K562 (cell line): ENCODE data around the gene CDH1. TPM values are rescaled to one million over a fixed set of nuclear protein-coding genes. Genes with fewer than 3 reads are reported as not detected.

ENCODE experiments used
- BHLHE40 ChIP-seq: IDR thresholded peaks from 2 replicates; pipeline ENCODE4 v1.6.1; 2011; ENCODE audit warnings: low read length, improper control_type of control experiment
- HDAC2 ChIP-seq: fragments of 450-650 bp; IDR thresholded peaks from 2 replicates; pipeline ENCODE4 v1.6.1; 2016; ENCODE audit warnings: mild to moderate bottlenecking
- HMGN3 ChIP-seq: IDR thresholded peaks from 2 replicates; pipeline ENCODE4 v1.6.1; 2011; ENCODE audit warnings: borderline replicate concordance, low read depth, mild to moderate bottlenecking, mixed read lengths, low read length; ENCODE audit not compliant: insufficient read length; ENCODE audit errors: extremely low read depth
- IFI16 ChIP-seq: fragments of 250-450 bp; sonication (Bioruptor Pico); IDR thresholded peaks from 2 replicates; pipeline ENCODE4 v2.1.2; 2022; ENCODE audit warnings: mild to moderate bottlenecking, inconsistent platforms
- KAT2B ChIP-seq: IDR thresholded peaks from one replicate; pipeline ENCODE4 v1.6.1; 2012; ENCODE audit warnings: low read depth, mild to moderate bottlenecking, control low read depth, inconsistent platforms, low read length, moderate library complexity
- MEF2A ChIP-seq: IDR thresholded peaks from 2 replicates; pipeline ENCODE4 v1.6.1; 2011; ENCODE audit warnings: low read depth, mild to moderate bottlenecking, low read length, moderate library complexity; ENCODE audit not compliant: control insufficient read depth
- MXI1 ChIP-seq: IDR thresholded peaks from 2 replicates; pipeline ENCODE4 v1.6.1; 2011; ENCODE audit warnings: low read depth, mild to moderate bottlenecking, improper control_type of control experiment, low read length
- NCOA1 ChIP-seq: fragments of 450-650 bp; IDR thresholded peaks from 2 replicates; pipeline ENCODE4 v1.6.1; 2016; ENCODE audit warnings: low read depth
- RBM17 ChIP-seq: fragments of 200-400 bp; formaldehyde crosslinking; IDR thresholded peaks from 2 replicates; pipeline ENCODE4 v1.6.1; 2017; ENCODE audit warnings: low read depth, mild to moderate bottlenecking, low read length, borderline replicate concordance
- RHOXF2B ChIP-seq: fragments of 250-450 bp; sonication (Bioruptor Pico); conservative IDR thresholded peaks from 2 replicates; pipeline ENCODE4 v1.5.1; 2021
- SRSF1 ChIP-seq: fragments of 200-400 bp; formaldehyde crosslinking; IDR thresholded peaks from 2 replicates; pipeline ENCODE4 v1.6.1; 2017; ENCODE audit warnings: mild to moderate bottlenecking, low read depth, low read length, moderate library complexity
- ZNF121 ChIP-seq: sonication (generic); formaldehyde crosslinking; conservative IDR thresholded peaks from 2 replicates; pipeline ENCODE4 v1.8.0; 2022; ENCODE audit warnings: missing genetic modification reagents
- ZNF217 ChIP-seq: sonication (generic); formaldehyde crosslinking; IDR thresholded peaks from 2 replicates; pipeline ENCODE4 v1.8.0; 2022; ENCODE audit warnings: mild to moderate bottlenecking, missing genetic modification reagents
- ZNF24 ChIP-seq: fragments of 450-650 bp; IDR thresholded peaks from 2 replicates; pipeline ENCODE4 v1.6.1; 2016
- ZNF274 ChIP-seq: IDR thresholded peaks from 2 replicates; pipeline ENCODE4 v1.6.1; 2011; ENCODE audit warnings: low read depth, mild to moderate bottlenecking, low read length, moderate library complexity, borderline replicate concordance
- ZNF584 ChIP-seq: fragments of 200-800 bp; sonication (Bioruptor generic); IDR thresholded peaks from 2 replicates; pipeline ENCODE4 v1.6.1; 2016; ENCODE audit warnings: low read depth, mild to moderate bottlenecking, missing genetic modification characterization, missing compliant biosample characterization
- ZNF644 ChIP-seq: fragments of 200-800 bp; sonication (Bioruptor generic); IDR thresholded peaks from 2 replicates; pipeline ENCODE4 v1.6.1; 2016; ENCODE audit warnings: low read depth, missing genetic modification characterization, missing compliant biosample characterization
- polyA plus RNA-seq, 8 experiments: library from polyadenylated mRNA; depleted of rRNA in 4 of 8; stranded (reverse) in 5 of 8; unstranded in 3 of 8; fragments of >200 nt; fragmentation: Nextera tagmentation in 2 of 8; fragmentation: Illumina TruSeq in 1 of 8; extraction: Ambion mirVana in 2 of 8; extraction: Trizol in 1 of 8; gene quantifications; 2 replicates each; pipeline versions ENCODE4 v1.2.1 to v1.2.3, GENCODE V29; 2011 to 2014; ENCODE audit warnings: inconsistent platforms in 1 of 8, missing spikeins in 1 of 8
- total RNA-seq, 7 experiments: library from RNA; depleted of rRNA in 6 of 7; stranded (reverse); fragments of >200 nt in 6 of 7; fragmentation: Illumina TruSeq in 2 of 7; extraction: Trizol in 2 of 7; gene quantifications; 2 replicates each; pipeline versions ENCODE4 v1.2.1 to v1.2.3, GENCODE V29; 2011 to 2021; ENCODE audit warnings: low replicate concordance in 1 of 7
- TF ChIP-seq, protein P1 (sequence below), 2 experiments: fragments of 450-650 bp in 1 of 2; IDR thresholded peaks; 2 replicates each; pipeline ENCODE4 v1.6.1; 2011 to 2017; ENCODE audit warnings: low read depth in 2 of 2, antibody characterized with exemption in 1 of 2, borderline replicate concordance in 1 of 2, low read length in 1 of 2, mild to moderate bottlenecking in 1 of 2, mixed read lengths in 1 of 2; ENCODE audit not compliant: control insufficient read depth in 1 of 2
- TF ChIP-seq, protein P2 (sequence below): IDR thresholded peaks from 2 replicates; pipeline ENCODE4 v1.6.1; 2012; ENCODE audit warnings: low read depth, low read length, improper control_type of control experiment, borderline replicate concordance
- TF ChIP-seq, protein P3 (sequence below): fragments of 250-450 bp; sonication (Bioruptor Pico); IDR thresholded peaks from 2 replicates; pipeline ENCODE4 v1.6.1; 2021; ENCODE audit warnings: mild to moderate bottlenecking
- TF ChIP-seq, protein P4 (sequence below): fragments of 250-450 bp; sonication (Bioruptor Pico); IDR thresholded peaks from 2 replicates; pipeline ENCODE4 v1.5.0; 2021
- TF ChIP-seq, protein P5 (sequence below): fragments of 200-800 bp; sonication (Bioruptor generic); IDR thresholded peaks from 2 replicates; pipeline ENCODE4 v1.6.1; 2017; ENCODE audit warnings: missing genetic modification characterization, missing compliant biosample characterization

The CDH1 gene
- total and polyA plus RNA-seq, 9 of the 15 experiments (the other 6 are each of a cell fraction or from before 2014, with no cell fraction given), result 0.01 to 0.69 TPM; not detected in 7

DNA sequence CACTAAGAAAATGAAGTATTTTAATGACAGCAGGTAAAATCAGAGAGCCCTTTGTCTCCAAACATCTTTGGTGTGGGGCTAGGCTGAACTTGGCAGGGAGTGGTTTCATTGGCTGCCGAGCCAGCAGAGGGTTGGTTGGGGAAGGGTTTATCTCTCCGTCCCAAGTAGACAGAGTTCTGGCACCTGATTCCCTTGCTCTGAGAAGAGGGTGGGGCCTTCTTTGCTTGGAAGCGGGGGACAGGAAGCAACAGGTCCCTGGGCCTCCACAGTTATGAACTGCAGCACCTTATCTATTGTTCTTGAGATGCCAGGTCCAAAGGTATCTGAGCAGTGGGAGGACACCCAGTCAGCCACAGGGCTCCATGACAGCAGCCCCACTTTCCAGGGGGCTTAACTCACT is 12.3 kb upstream of the CDH1 start (continued):
- TF ChIP-seq, protein P1, sequence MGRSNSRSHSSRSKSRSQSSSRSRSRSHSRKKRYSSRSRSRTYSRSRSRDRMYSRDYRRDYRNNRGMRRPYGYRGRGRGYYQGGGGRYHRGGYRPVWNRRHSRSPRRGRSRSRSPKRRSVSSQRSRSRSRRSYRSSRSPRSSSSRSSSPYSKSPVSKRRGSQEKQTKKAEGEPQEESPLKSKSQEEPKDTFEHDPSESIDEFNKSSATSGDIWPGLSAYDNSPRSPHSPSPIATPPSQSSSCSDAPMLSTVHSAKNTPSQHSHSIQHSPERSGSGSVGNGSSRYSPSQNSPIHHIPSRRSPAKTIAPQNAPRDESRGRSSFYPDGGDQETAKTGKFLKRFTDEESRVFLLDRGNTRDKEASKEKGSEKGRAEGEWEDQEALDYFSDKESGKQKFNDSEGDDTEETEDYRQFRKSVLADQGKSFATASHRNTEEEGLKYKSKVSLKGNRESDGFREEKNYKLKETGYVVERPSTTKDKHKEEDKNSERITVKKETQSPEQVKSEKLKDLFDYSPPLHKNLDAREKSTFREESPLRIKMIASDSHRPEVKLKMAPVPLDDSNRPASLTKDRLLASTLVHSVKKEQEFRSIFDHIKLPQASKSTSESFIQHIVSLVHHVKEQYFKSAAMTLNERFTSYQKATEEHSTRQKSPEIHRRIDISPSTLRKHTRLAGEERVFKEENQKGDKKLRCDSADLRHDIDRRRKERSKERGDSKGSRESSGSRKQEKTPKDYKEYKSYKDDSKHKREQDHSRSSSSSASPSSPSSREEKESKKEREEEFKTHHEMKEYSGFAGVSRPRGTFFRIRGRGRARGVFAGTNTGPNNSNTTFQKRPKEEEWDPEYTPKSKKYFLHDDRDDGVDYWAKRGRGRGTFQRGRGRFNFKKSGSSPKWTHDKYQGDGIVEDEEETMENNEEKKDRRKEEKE (IDR thresholded peaks at IDR 0.05; ENCODE audit: borderline replicate concordance in 1 of 2, control insufficient read depth in 1 of 2, low read depth in 2 of 2, low read length in 1 of 2), result no peak
- no peak for TF ChIP-seq IFI16 (CRISPR knock-in tag)
- no peak for TF ChIP-seq SRSF1
- TF ChIP-seq, protein P2, sequence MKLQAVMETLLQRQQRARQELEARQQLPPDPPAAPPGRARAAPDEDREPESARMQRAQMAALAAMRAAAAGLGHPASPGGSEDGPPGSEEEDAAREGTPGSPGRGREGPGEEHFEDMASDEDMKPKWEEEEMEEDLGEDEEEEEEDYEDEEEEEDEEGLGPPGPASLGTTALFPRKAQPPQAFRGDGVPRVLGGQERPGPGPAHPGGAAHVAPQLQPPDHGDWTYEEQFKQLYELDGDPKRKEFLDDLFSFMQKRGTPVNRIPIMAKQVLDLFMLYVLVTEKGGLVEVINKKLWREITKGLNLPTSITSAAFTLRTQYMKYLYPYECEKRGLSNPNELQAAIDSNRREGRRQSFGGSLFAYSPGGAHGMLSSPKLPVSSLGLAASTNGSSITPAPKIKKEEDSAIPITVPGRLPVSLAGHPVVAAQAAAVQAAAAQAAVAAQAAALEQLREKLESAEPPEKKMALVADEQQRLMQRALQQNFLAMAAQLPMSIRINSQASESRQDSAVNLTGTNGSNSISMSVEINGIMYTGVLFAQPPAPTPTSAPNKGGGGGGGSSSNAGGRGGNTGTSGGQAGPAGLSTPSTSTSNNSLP, result no peak
- TF ChIP-seq HDAC2, result peak; percentile 60; the same call in 1 of the 2 replicates
- TF ChIP-seq MEF2A, result no peak
- TF ChIP-seq, protein P3, sequence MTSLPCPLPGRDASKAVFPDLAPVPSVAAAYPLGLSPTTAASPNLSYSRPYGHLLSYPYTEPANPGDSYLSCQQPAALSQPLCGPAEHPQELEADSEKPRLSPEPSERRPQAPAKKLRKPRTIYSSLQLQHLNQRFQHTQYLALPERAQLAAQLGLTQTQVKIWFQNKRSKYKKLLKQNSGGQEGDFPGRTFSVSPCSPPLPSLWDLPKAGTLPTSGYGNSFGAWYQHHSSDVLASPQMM, result no peak
- peak; percentile 56 for TF ChIP-seq BHLHE40
- no peak for TF ChIP-seq ZNF24
- TF ChIP-seq, protein P4, sequence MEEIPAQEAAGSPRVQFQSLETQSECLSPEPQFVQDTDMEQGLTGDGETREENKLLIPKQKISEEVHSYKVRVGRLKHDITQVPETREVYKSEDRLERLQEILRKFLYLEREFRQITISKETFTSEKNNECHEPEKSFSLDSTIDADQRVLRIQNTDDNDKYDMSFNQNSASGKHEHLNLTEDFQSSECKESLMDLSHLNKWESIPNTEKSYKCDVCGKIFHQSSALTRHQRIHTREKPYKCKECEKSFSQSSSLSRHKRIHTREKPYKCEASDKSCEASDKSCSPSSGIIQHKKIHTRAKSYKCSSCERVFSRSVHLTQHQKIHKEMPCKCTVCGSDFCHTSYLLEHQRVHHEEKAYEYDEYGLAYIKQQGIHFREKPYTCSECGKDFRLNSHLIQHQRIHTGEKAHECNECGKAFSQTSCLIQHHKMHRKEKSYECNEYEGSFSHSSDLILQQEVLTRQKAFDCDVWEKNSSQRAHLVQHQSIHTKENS (CRISPR knock-in tag), result no peak
- no peak for TF ChIP-seq NCOA1
- no peak for TF ChIP-seq ZNF274
- no peak for TF ChIP-seq ZNF121 (CRISPR knock-in tag)
- TF ChIP-seq RBM17, result no peak
- TF ChIP-seq HMGN3, result no peak
- no peak for TF ChIP-seq ZNF644 (tag)
- no peak for TF ChIP-seq ZNF584 (CRISPR knock-in tag)
- TF ChIP-seq RHOXF2B, result no peak
- TF ChIP-seq ZNF217 (CRISPR knock-in tag), result no peak
- TF ChIP-seq, protein P5, sequence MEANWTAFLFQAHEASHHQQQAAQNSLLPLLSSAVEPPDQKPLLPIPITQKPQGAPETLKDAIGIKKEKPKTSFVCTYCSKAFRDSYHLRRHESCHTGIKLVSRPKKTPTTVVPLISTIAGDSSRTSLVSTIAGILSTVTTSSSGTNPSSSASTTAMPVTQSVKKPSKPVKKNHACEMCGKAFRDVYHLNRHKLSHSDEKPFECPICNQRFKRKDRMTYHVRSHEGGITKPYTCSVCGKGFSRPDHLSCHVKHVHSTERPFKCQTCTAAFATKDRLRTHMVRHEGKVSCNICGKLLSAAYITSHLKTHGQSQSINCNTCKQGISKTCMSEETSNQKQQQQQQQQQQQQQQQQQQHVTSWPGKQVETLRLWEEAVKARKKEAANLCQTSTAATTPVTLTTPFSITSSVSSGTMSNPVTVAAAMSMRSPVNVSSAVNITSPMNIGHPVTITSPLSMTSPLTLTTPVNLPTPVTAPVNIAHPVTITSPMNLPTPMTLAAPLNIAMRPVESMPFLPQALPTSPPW, result peak; percentile 62
- TF ChIP-seq MXI1, result no peak
- TF ChIP-seq KAT2B, result no peak
